Right forelimb (tissue), 1 donor: ENCODE results near the gene SRC.

Experiments
- DNase-seq: peaks from one replicate; pipeline ENCODE4 v3.0.0-alpha.2; 2018

Gene SRC

GRCh38 chr20:37416100-37416847 is 70.3 kb downstream of the SRC start:
- DNase-seq: no peak

- DNase-seq: no peak
Measured at GRCh38 chr20:37416848-37417616, 71.1 kb downstream of the SRC start.

- no peak for DNase-seq
Measured at GRCh38 chr20:37417617-37418467, 71.9 kb downstream of the SRC start.

DNA sequence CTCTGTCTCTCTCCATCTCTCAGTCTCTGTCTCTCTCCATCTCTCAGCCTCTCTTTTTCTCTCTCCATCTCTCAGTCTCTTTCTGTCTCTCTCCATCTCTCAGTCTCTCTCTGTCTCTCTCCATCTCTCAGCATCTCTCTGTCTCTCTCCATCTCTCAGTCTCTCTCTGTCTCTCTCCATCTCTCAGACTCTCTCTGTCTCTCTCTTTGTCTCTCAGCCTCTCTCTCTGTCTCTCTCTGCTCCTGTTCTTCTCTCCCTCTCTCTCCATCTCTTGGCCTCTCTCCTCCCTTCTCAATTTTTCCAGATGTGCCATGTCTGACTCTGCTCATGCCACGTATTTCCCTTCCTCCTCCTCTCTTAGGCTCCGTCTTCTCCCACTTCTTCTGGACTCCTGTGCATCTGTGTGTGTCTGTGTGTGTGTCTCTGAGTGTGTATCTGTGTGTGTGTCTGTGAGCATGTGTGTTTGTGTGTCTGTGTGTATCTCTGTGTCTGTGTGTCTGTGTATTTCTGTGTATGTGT is 72.7 kb downstream of the SRC start:
- DNase-seq: no peak

GRCh38 chr20:37419307-37419706 is 73.4 kb downstream of the SRC start:
- DNase-seq: no peak

- no peak for DNase-seq
Measured at GRCh38 chr20:37419774-37420542, 74.0 kb downstream of the SRC start.

GRCh38 chr20:37420610-37421009 is 74.7 kb downstream of the SRC start:
- no peak for DNase-seq

GRCh38 chr20:37421060-37421905 is 75.3 kb downstream of the SRC start:
- DNase-seq: no peak

GRCh38 chr20:37421988-37422387 is 76.0 kb downstream of the SRC start:
- peak; percentile 72 for DNase-seq

- no peak for DNase-seq
Measured at GRCh38 chr20:37422791-37423286, 76.9 kb downstream of the SRC start.

- no peak for DNase-seq
Measured at GRCh38 chr20:37423545-37423944, 77.6 kb downstream of the SRC start.

DNA sequence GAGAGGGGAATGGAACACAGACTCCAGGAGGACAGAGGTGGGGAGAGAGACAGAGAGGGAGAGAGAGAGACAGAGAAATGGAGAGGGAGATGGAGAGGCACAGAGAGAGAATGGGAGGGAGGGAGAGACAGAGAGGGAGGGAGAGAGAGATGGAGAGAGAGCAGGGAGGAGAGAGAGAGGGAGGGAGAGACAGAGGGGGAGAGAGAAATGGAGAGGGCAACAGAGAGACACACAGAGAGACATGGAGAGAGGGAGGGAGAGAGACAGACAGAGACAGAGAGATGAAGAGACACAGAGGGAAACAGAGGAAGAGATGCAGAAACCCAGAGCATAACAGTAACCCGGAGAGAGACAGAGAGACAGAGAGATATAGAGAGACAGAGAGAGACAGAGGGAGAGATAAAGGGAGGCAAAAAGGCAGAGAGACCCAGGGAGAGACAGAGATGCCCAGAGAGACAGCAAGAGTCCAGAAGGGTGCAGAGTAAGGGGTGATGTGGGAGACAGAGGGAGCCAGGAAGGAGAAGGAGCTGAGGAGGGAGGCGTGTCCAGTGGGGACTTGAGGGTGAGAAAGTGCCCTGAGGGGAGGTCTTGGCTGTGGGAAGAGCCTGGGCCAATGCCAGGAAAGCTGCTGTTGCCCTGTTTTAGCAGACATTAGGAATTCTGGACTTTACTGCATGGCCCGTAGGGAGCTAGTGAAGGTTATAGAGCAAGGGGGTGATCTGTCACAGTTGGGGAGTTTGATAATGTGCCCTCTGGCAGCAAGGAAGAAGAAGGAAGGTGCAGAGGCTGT is 78.3 kb downstream of the SRC start:
- no peak for DNase-seq

- DNase-seq: no peak
Measured at GRCh38 chr20:37425103-37425625, 79.2 kb downstream of the SRC start.

GRCh38 chr20:37426106-37426505 is 80.2 kb downstream of the SRC start:
- DNase-seq: no peak

GRCh38 chr20:37426978-37427377 is 81.0 kb downstream of the SRC start:
- no peak for DNase-seq

DNA sequence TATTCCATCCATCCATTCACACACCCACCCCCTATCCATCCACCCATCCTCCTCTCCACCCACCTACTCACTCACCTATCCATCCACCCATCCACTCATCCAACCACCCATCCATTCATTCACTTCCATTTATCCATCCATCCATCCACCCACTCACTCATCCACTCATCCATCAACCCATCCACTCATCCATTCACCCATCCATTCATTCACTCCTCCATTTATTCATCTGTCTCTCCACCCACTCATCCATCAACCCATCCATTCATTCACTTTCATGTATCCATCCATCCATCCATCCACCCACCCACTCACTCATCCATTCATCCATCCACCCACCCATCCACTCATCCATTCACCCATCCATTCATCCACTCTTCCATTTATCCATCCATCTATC is 84.1 kb downstream of the SRC start:
- no peak for DNase-seq

GRCh38 chr20:37430778-37431460 is 85.0 kb downstream of the SRC start:
- DNase-seq: no peak

DNA sequence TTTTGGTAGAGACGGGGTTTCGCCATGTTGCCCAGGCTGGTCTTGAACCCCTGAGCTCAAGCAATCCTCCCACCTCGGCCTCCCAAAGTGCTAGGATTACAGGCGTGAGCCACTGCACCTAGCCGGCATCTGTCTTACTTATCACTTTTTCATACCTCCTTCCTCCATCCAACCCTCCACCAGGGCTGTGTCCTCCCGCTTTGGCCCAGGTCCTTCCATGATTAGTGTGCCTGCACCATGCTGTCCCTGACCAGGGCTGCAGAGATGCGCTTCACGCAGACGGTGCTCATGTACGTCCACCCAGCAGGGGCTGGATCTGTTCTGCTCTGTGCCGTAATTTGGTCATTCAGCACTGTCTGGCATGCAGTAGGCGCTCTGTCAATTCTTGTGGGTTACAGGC is 85.8 kb downstream of the SRC start:
- DNase-seq: no peak

GRCh38 chr20:37432606-37433005 is 86.7 kb downstream of the SRC start:
- no peak for DNase-seq

DNA sequence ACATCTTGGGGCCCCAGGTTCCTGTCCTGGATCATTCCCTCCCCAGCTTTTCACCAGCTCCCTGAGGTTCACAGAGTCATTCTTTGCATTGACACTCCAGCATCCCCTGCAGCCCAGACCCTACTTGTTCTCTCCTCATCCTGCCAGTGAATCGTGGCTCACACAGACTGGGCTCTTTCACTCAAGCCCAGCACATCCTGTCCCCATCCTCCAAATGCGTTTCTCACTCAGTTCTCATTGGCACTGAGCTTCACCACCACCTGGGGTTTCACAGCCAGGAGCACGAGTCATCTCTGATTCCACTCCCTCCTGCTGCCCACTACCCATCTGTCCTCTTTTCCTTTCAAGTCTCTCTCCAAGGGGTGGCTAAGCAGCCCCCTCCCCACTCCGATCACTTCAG is 89.7 kb downstream of the SRC start:
- no peak for DNase-seq
